RPMI7951 (cell line): Measurements from ENCODE around the gene LCE3E. TPM values are rescaled to one million over a fixed set of nuclear protein-coding genes. Genes with fewer than 3 reads are reported as not detected.

Experiments used
- DNase-seq: peaks from one replicate; pipeline ENCODE4 v3.0.0-alpha.2; 2012; ENCODE audit warnings: low read depth
- total RNA-seq: library from RNA; depleted of rRNA; stranded (reverse); fragments of >200 nt; shearing (Covaris generic); gene quantifications from 2 replicates; pipeline ENCODE4 v1.2.3, GENCODE V29; 2014; rRNA removed

Gene LCE3E
- total RNA-seq, 1 experiment from 2014 or later = not detected

DNA sequence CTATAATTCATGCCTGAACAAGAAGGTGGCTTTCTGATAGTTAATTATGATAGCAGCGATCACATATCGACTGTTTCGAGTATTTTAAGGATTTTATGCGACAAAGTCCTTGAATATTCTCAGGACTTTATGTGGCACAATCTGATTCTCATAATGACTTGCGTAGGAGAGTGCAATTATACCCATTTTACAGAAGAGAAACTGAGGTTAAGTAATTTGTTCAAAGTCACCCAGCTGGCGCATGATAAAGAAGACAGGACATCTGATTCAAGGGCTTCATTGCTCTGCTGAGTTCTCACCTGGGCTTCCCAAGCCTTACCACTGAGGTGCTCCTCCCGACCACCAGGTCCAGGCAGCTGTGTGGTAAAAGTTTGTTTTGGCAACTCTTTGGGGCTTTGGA, 50.5 kb downstream of the LCE3E start:
- DNase-seq = no peak

Other genes starting within 250 kb of the LCE3E start
- gene FLG, start 241.5 kb downstream of the LCE3E start, total RNA-seq = under 0.01 and 0.12 TPM in 2 replicates
- gene FLG2, start 206.8 kb downstream of the LCE3E start, total RNA-seq = not detected in 2 replicates
- not detected in 2 replicates for gene CRNN, start 152.5 kb downstream of the LCE3E start, total RNA-seq
- not detected in 2 replicates for gene LCE5A, start 56.0 kb downstream of the LCE3E start, total RNA-seq
- not detected in 2 replicates for gene CRCT1, start 52.3 kb downstream of the LCE3E start, total RNA-seq
- gene LCE3D, start 13.7 kb upstream of the LCE3E start, total RNA-seq = not detected in 2 replicates
- not detected in 2 replicates for gene LCE3C, start 33.5 kb upstream of the LCE3E start, total RNA-seq
- not detected in 2 replicates for gene LCE3B, start 47.0 kb upstream of the LCE3E start, total RNA-seq
- not detected in 2 replicates for gene LCE3A, start 56.3 kb upstream of the LCE3E start, total RNA-seq
- not detected in 2 replicates for gene LCE2D, start 96.6 kb upstream of the LCE3E start, total RNA-seq
- not detected in 2 replicates for gene LCE2C, start 108.5 kb upstream of the LCE3E start, total RNA-seq
- gene LCE2B, start 119.3 kb upstream of the LCE3E start, total RNA-seq = not detected in 2 replicates
- gene LCE2A, start 131.6 kb upstream of the LCE3E start, total RNA-seq = not detected in 2 replicates
- not detected in 2 replicates for gene LCE4A, start 141.4 kb upstream of the LCE3E start, total RNA-seq
- not detected in 2 replicates for gene KPRP, start 191.2 kb upstream of the LCE3E start, total RNA-seq
- not detected in 2 replicates for gene LCE1F, start 208.4 kb upstream of the LCE3E start, total RNA-seq
- not detected in 2 replicates for gene LCE1E, start 219.5 kb upstream of the LCE3E start, total RNA-seq
- not detected in 2 replicates for gene LCE1D, start 229.9 kb upstream of the LCE3E start, total RNA-seq
- not detected in 2 replicates for gene LCE1C, start 239.9 kb upstream of the LCE3E start, total RNA-seq
- gene LCE1B, start 245.2 kb upstream of the LCE3E start, total RNA-seq = not detected in 2 replicates